ENCODE measurements around the gene PCNX1.

The PCNX1 gene

DNA sequence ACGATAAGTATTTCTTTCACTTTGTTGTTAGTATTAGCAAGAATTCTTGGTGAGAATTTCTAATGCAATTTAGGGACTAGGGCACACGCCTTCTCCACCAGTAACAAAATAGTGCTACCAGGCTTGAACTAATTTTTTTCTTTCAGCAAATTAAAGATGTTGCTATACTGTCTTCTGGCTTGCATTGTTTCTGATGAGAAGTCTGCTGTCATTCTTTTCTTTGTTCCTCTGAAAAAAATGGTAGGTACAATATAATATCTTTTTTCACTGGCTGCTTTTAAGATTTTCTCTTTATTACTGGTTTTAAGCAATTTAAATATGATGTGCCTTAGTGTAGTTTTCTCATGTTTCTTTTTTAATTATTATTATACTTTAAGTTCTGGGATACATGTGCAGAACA is 171.2 kb downstream of the PCNX1 start:
- TF ChIP-seq TAF1 (IDR thresholded peaks at IDR 0.05; ENCODE audit: borderline replicate concordance, insufficient read depth, low read length), result no peak
- TF ChIP-seq FOXP2 (optimal IDR thresholded peaks at IDR 0.05; ENCODE audit: borderline replicate concordance, extremely low read depth, extremely low read length, insufficient read depth), result no peak
- TF ChIP-seq SIN3A (IDR thresholded peaks at IDR 0.05; ENCODE audit: borderline replicate concordance, insufficient read depth, low read length), result no peak
- no peak for TF ChIP-seq POLR2AphosphoS5 (IDR thresholded peaks at IDR 0.05; ENCODE audit: low read depth, low read length)
- TF ChIP-seq, protein P1, sequence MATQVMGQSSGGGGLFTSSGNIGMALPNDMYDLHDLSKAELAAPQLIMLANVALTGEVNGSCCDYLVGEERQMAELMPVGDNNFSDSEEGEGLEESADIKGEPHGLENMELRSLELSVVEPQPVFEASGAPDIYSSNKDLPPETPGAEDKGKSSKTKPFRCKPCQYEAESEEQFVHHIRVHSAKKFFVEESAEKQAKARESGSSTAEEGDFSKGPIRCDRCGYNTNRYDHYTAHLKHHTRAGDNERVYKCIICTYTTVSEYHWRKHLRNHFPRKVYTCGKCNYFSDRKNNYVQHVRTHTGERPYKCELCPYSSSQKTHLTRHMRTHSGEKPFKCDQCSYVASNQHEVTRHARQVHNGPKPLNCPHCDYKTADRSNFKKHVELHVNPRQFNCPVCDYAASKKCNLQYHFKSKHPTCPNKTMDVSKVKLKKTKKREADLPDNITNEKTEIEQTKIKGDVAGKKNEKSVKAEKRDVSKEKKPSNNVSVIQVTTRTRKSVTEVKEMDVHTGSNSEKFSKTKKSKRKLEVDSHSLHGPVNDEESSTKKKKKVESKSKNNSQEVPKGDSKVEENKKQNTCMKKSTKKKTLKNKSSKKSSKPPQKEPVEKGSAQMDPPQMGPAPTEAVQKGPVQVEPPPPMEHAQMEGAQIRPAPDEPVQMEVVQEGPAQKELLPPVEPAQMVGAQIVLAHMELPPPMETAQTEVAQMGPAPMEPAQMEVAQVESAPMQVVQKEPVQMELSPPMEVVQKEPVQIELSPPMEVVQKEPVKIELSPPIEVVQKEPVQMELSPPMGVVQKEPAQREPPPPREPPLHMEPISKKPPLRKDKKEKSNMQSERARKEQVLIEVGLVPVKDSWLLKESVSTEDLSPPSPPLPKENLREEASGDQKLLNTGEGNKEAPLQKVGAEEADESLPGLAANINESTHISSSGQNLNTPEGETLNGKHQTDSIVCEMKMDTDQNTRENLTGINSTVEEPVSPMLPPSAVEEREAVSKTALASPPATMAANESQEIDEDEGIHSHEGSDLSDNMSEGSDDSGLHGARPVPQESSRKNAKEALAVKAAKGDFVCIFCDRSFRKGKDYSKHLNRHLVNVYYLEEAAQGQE (IDR thresholded peaks at IDR 0.05; ENCODE audit: insufficient read depth in 1 of 2, low read depth in 2 of 2, low read length in 2 of 2), result no peak

DNA sequence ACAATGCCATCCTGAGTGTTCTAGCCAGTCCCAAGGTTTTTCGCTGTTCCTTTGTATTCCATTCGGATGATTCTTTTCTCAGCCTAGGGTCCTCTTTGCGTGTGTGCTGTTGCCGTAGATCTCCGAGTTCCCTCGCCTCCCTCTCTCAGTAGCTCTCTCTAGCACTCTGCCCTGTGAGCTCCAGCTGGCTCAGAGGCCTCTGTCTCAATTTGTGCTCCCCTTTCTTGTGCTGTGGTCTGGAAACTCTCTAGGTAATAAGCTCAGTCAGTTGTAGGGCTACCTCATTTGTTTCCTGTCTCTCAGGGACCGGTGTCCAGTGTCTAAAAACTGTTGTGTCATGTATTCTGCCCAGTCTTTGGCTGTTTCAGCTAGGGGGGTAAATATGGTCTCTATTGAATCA is 179.3 kb downstream of the PCNX1 start:
- TF ChIP-seq SIN3A (IDR thresholded peaks at IDR 0.05; ENCODE audit: borderline replicate concordance, insufficient read depth, low read length) (no peak), POLR2AphosphoS5 (IDR thresholded peaks at IDR 0.05; ENCODE audit: low read depth, low read length) (no peak), FOXP2 (optimal IDR thresholded peaks at IDR 0.05; ENCODE audit: borderline replicate concordance, extremely low read depth, extremely low read length, insufficient read depth) (no peak), TAF1 (IDR thresholded peaks at IDR 0.05; ENCODE audit: borderline replicate concordance, insufficient read depth, low read length) (no peak)
- TF ChIP-seq, protein P1 (IDR thresholded peaks at IDR 0.05; ENCODE audit: insufficient read depth in 1 of 2, low read depth in 2 of 2, low read length in 2 of 2), result no peak

DNA sequence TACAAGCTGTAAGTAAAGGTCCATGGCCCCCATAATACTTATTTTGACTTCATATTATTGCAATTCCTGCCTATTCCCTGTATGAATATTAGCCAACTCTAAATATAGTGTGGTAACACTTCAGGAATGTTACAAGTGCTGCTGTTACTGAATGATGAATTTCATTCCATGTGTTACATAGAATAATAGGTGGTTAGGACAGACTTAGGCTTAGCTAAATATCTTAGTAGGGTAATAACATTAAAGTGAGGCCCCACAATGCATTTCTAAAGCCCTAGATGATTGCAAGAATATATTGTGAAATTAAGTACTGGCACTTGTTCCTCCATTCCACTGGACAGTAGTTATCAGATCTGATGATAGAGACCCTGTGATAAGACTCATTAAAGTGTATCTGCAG is 182.7 kb downstream of the PCNX1 start:
- TF ChIP-seq, protein P1 (IDR thresholded peaks at IDR 0.05; ENCODE audit: insufficient read depth in 1 of 2, low read depth in 2 of 2, low read length in 2 of 2), result no peak
- TF ChIP-seq TAF1 (IDR thresholded peaks at IDR 0.05; ENCODE audit: borderline replicate concordance, insufficient read depth, low read length), result no peak
- no peak for TF ChIP-seq POLR2AphosphoS5 (IDR thresholded peaks at IDR 0.05; ENCODE audit: low read depth, low read length)
- no peak for TF ChIP-seq FOXP2 (optimal IDR thresholded peaks at IDR 0.05; ENCODE audit: borderline replicate concordance, extremely low read depth, extremely low read length, insufficient read depth)
- no peak for TF ChIP-seq SIN3A (IDR thresholded peaks at IDR 0.05; ENCODE audit: borderline replicate concordance, insufficient read depth, low read length)

DNA sequence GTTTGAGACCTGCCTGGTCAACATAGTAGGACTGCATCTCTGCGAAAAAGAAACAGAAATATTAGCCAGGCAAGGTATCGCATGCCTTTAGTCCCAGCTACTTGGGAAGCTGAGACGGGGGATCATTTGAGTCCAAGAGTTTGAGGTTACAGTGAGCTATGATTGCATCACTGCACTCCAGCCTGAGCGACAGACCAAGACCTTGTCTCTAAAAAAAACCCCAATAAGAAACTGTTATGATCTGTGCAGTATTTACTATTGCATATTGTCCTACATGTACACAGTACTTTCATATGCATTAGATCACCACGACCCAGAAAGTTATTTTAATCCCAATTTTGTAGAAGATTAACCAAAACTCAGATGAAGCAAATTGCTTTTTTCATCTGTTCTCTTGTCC is 187.5 kb downstream of the PCNX1 start:
- TF ChIP-seq FOXP2 (optimal IDR thresholded peaks at IDR 0.05; ENCODE audit: borderline replicate concordance, extremely low read depth, extremely low read length, insufficient read depth), result no peak
- no peak for TF ChIP-seq TAF1 (IDR thresholded peaks at IDR 0.05; ENCODE audit: borderline replicate concordance, insufficient read depth, low read length)
- TF ChIP-seq, protein P1 (IDR thresholded peaks at IDR 0.05; ENCODE audit: insufficient read depth in 1 of 2, low read depth in 2 of 2, low read length in 2 of 2), result no peak
- no peak for TF ChIP-seq SIN3A (IDR thresholded peaks at IDR 0.05; ENCODE audit: borderline replicate concordance, insufficient read depth, low read length)
- no peak for TF ChIP-seq POLR2AphosphoS5 (IDR thresholded peaks at IDR 0.05; ENCODE audit: low read depth, low read length)

DNA sequence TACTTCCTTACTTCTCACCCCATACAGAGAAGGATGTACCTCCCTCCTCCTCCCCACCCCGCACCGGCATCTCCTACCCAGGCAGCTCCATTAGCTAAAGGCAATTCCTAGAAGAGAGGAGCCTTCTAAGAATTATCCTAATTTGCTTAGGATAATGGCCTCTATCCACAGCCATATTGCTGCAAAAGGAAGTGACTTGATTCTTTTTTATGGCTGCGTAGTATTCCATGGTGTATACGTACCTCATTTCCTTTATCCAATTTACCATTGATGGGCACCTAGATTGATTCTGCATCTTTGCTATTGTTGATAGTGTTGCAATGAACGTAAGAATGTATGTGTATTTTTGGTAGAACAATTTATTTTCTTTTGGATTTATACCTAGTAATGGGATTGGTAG is 189.7 kb downstream of the PCNX1 start:
- TF ChIP-seq, protein P1 (IDR thresholded peaks at IDR 0.05; ENCODE audit: insufficient read depth in 1 of 2, low read depth in 2 of 2, low read length in 2 of 2), result no peak
- TF ChIP-seq TAF1 (IDR thresholded peaks at IDR 0.05; ENCODE audit: borderline replicate concordance, insufficient read depth, low read length) (no peak), SIN3A (IDR thresholded peaks at IDR 0.05; ENCODE audit: borderline replicate concordance, insufficient read depth, low read length) (no peak), POLR2AphosphoS5 (IDR thresholded peaks at IDR 0.05; ENCODE audit: low read depth, low read length) (no peak), FOXP2 (optimal IDR thresholded peaks at IDR 0.05; ENCODE audit: borderline replicate concordance, extremely low read depth, extremely low read length, insufficient read depth) (no peak)

All from PFSK-1 (cell line).